SK-N-MC (cell line): ENCODE measurements around the gene CAMK2B.

ENCODE experiments used
- EZH2 ChIP-seq: fragments of 200-600 bp; sonication (generic); IDR thresholded peaks from one replicate; pipeline ENCODE4 v1.6.1; 2017; ENCODE audit warnings: antibody characterized with exemption
- POLR2AphosphoS5 ChIP-seq: IDR thresholded peaks from 2 replicates; pipeline ENCODE4 v1.6.1; 2012; ENCODE audit warnings: mild to moderate bottlenecking, low read depth, low read length, borderline replicate concordance

GRCh38 chr7:44280636-44280992, 44.8 kb downstream of the CAMK2B start:
- TF ChIP-seq EZH2 (no peak), POLR2AphosphoS5 (no peak)
